ENCODE results near the gene ADCY2. TPM values are rescaled to one million over a fixed set of nuclear protein-coding genes. Genes with fewer than 3 reads are reported as not detected.

ADCY2 gene
- total and polyA plus RNA-seq, 9 of the 15 experiments (the other 6 are each of a cell fraction or from before 2014, with no cell fraction given), result 0.01 to 0.15 (median 0.03) TPM; not detected in 5

DNA sequence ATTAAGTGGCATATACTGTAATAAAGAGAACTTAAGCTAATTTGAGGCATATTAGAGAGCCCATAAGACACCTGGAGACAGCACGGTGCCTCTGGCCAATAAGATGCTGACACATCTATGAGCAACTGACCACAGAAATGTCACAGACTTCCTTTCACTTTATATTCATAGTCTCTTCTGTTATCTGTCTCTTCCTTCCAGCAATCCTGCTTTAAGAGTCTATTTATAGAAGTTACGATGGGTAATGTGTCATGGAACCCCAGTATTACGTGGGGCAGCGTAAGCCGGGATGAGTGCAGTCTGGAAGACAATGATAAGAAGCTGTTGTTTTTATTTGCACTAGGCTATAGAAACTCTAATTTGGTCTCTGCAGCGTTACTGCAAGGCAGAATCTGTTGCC is 318.2 kb downstream of the ADCY2 start (continued):
- TF ChIP-seq KDM1A (IDR thresholded peaks at IDR 0.05) (peak in 1 of 2 experiments; percentile 34; a peak in 1 of 4 replicates), POLR2AphosphoS5 (IDR thresholded peaks at IDR 0.05; ENCODE audit: control insufficient read depth, insufficient read depth, low read depth, low read length) (peak; percentile 48; the same call in 1 of the 2 replicates), ZNF589 (CRISPR knock-in tag; IDR thresholded peaks at IDR 0.05; ENCODE audit: low read depth) (peak; percentile 60; the same call in 1 of the 2 replicates), ATF1 (CRISPR knock-in tag; IDR thresholded peaks at IDR 0.05) (no peak), ATF1 (tag; IDR thresholded peaks at IDR 0.05) (peak; percentile 90), PPARD (CRISPR knock-in tag; IDR thresholded peaks at IDR 0.05) (no peak), HNRNPK (IDR thresholded peaks at IDR 0.05; ENCODE audit: low read depth, low read length, poor library complexity, severe bottlenecking) (no peak), ZKSCAN3 (CRISPR knock-in tag; IDR thresholded peaks at IDR 0.05) (no peak), PHB2 (IDR thresholded peaks at IDR 0.05; ENCODE audit: low read depth) (no peak), TAL1 (IDR thresholded peaks at IDR 0.05) (peak; percentile 77), KLF16 (IDR thresholded peaks at IDR 0.05) (peak; percentile 25; the same call in 1 of the 2 replicates), ZFPM2 (CRISPR knock-in tag; IDR thresholded peaks at IDR 0.05) (no peak)
- TF ChIP-seq, protein P1, sequence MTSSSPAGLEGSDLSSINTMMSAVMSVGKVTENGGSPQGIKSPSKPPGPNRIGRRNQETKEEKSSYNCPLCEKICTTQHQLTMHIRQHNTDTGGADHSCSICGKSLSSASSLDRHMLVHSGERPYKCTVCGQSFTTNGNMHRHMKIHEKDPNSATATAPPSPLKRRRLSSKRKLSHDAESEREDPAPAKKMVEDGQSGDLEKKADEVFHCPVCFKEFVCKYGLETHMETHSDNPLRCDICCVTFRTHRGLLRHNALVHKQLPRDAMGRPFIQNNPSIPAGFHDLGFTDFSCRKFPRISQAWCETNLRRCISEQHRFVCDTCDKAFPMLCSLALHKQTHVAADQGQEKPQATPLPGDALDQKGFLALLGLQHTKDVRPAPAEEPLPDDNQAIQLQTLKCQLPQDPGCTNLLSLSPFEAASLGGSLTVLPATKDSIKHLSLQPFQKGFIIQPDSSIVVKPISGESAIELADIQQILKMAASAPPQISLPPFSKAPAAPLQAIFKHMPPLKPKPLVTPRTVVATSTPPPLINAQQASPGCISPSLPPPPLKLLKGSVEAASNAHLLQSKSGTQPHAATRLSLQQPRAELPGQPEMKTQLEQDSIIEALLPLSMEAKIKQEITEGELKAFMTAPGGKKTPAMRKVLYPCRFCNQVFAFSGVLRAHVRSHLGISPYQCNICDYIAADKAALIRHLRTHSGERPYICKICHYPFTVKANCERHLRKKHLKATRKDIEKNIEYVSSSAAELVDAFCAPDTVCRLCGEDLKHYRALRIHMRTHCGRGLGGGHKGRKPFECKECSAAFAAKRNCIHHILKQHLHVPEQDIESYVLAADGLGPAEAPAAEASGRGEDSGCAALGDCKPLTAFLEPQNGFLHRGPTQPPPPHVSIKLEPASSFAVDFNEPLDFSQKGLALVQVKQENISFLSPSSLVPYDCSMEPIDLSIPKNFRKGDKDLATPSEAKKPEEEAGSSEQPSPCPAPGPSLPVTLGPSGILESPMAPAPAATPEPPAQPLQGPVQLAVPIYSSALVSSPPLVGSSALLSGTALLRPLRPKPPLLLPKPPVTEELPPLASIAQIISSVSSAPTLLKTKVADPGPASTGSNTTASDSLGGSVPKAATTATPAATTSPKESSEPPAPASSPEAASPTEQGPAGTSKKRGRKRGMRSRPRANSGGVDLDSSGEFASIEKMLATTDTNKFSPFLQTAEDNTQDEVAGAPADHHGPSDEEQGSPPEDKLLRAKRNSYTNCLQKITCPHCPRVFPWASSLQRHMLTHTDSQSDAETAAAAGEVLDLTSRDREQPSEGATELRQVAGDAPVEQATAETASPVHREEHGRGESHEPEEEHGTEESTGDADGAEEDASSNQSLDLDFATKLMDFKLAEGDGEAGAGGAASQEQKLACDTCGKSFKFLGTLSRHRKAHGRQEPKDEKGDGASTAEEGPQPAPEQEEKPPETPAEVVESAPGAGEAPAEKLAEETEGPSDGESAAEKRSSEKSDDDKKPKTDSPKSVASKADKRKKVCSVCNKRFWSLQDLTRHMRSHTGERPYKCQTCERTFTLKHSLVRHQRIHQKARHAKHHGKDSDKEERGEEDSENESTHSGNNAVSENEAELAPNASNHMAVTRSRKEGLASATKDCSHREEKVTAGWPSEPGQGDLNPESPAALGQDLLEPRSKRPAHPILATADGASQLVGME (CRISPR knock-in tag; IDR thresholded peaks at IDR 0.05), result no peak
- TF ChIP-seq, protein P2, sequence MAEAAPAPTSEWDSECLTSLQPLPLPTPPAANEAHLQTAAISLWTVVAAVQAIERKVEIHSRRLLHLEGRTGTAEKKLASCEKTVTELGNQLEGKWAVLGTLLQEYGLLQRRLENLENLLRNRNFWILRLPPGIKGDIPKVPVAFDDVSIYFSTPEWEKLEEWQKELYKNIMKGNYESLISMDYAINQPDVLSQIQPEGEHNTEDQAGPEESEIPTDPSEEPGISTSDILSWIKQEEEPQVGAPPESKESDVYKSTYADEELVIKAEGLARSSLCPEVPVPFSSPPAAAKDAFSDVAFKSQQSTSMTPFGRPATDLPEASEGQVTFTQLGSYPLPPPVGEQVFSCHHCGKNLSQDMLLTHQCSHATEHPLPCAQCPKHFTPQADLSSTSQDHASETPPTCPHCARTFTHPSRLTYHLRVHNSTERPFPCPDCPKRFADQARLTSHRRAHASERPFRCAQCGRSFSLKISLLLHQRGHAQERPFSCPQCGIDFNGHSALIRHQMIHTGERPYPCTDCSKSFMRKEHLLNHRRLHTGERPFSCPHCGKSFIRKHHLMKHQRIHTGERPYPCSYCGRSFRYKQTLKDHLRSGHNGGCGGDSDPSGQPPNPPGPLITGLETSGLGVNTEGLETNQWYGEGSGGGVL (CRISPR knock-in tag; IDR thresholded peaks at IDR 0.05), result no peak

Data from K562 (cell line).